SKM-1 (cell line): ENCODE measurements around the gene NCOA7.

Experiments
- DNase-seq: peaks from one replicate; lab custom pipeline; 2025; ENCODE audit not compliant: unreplicated experiment; lab: John Stamatoyannopoulos, UW

The NCOA7 gene

GRCh38 chr6:125790358-125791150 is at the start of gene NCOA7:
NCOA7 (plus strand) TSS chr6:125790960; CDS start chr6:125815355, 24,395 bp downstream.
- DNase-seq = peak; percentile 62

DNA sequence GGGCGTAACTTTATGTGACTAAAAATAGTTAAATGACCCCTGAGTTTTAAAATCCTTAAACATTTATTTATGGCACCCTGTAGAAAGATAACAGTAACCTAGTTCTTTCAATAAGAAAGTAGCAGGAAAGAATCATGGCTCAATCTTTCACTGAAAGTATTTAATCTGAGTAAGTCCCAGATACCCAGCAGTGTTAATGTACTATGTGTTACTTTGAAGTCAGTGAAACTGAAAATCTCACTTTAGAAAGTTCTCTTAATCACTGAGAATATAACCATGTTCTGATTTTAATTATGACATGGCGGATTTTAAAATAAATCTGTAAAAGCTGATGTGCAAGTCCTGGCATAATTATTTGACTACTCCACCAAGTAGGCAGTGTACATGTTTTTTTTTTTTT is 49.4 kb upstream of the NCOA7 start:
- DNase-seq = no peak

DNA sequence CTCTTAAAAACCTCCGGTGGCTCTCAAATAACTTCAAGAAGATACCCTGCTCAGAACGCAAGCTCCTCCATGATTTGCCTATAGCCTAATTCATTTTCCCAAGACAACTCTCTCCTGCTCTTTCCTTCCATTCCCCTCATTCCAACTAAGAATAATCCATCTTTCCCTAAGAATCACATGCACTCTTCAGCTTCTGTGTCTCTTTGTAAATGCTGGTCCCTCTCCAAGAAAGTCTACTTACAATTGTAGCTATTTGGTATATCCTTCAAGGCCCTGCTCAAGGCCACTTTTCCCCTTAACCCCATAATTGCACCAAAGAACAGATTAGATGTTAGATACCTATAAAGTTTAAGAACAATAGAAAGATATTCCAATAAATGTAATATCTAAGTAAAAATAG is 48.7 kb upstream of the NCOA7 start:
- DNase-seq = no peak

GRCh38 chr6:125742464-125743120 is 48.2 kb upstream of the NCOA7 start:
- DNase-seq = no peak

DNA sequence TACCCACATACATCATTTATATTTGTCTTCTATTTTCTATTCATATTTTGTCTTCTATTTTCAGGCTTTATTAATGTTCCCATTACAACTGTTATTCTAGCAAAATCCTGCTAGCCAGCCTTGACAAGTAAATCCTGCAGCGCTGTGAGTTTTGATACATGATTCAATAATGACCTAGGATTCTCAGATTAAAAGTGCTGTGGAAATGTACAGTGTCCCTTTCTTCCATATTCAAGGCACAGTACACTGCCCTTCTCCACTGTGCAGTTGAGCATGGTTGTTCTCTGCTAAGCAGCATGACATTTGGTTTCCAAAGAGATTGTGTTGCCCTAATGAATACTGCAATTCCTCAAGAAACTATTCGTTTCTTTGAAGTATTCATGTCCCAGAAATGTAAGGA is 47.2 kb upstream of the NCOA7 start:
- DNase-seq = no peak

GRCh38 chr6:125745281-125746018 is 45.3 kb upstream of the NCOA7 start:
- no peak for DNase-seq

DNA sequence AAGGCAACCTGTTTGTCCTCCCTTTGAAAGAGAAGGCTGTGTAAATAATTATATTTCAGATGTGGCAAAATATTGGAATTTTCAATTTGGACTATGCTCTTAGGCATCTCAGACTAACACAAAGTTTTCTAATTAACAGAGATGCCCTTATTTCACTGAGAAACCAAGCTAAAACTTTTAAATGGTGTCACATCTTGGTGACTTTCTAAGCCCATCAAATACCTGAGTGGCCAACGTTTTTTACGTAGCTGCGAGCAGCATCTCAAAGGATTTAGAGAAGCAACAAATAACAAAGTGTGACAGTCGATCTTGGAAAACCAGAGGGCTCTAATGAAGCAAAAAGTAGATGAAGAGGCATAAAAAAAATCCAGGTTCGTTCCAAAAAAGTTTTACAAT is 44.7 kb upstream of the NCOA7 start:
- DNase-seq = no peak

GRCh38 chr6:125746731-125747588 is 43.8 kb upstream of the NCOA7 start:
- DNase-seq = no peak

DNA sequence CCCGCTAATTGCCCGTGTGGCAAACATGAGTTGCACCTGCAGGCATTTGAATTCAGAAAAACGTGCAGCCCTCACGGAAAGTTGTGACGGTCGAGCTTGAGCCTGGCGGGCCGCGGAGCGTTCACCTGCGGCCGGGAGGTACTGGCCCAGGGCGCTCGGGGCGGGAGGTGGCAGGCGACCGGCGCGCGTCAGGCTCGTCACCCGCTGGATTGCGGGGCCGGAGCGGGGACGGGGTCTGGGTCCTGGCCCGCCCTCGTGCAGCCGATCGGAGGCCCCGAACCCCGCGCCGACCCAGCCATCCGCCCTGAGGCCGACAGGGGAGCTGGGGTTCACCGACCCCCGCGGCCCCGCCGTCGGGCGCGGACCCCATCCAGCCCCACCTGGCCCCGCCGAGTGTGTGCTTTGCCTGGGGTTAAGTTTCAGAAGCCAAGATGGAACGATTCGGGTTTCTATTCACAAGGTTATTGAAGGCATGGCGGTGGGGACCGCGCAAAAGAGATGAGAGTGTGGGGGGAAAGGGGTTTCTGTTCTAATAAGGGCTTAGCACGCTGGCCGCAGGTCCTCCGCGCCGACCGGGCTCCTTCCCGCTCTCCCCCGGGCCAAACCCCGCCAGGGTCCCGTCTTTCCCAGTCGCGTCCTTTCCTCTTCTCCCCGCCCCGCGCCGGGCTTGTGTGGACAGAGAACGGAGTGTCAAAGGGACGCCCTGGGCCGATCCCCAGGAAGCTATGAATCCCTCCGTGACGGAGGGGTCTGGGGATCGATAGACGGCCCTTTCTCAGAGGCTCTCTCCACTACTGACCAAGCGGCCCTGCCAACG is 43.0 kb upstream of the NCOA7 start:
- DNase-seq = no peak

- no peak for DNase-seq
These were observed 42.2 kb upstream of the NCOA7 start for GRCh38 chr6:125748406-125749172.

DNA sequence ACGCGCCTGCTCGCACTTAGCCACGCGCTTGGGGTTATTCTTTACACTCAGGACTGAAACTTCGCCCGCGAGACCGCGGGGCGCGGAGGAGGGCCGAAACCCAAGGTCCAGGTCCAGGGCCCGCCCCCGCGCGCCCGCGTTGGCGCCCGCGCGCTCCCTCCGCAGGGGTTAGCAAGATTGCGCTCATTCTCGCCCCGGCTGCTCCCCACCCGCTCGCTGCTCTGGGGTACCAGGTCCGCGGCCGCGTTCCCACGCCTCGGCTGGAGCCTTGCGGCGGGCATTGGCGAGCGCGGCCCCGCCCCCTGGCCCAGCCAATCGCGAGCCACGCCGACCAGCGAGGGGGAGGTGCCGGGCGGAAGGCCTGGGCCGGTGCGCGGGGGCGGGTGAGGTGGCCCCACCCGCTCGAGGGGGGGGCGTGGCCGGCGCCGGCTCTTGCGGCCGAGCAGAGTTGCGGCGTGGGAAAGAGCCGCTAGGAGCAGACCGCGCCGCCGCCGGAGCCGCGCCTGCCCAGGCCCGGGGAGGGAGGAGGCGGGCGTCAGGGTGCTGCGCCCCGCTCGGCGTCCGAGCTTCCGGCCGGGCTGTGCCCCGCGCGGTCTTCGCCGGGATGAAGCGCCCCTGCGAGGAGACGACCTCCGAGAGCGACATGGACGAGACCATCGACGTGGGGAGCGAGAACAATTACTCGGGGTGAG is 41.4 kb upstream of the NCOA7 start, which contains the start of gene HEY2:
TSS of gene HEY2 (plus strand) at position 460 of the 692 bp plus-strand sequence. CDS start at position 605, 145 bp downstream.
- DNase-seq = no peak

GRCh38 chr6:125749865-125750691 is 40.7 kb upstream of the NCOA7 start:
- no peak for DNase-seq

GRCh38 chr6:125750692-125751333 is 39.9 kb upstream of the NCOA7 start:
- no peak for DNase-seq

GRCh38 chr6:125751334-125751916 is 39.3 kb upstream of the NCOA7 start:
- no peak for DNase-seq

GRCh38 chr6:125752773-125753172 is 38.0 kb upstream of the NCOA7 start:
- no peak for DNase-seq

DNA sequence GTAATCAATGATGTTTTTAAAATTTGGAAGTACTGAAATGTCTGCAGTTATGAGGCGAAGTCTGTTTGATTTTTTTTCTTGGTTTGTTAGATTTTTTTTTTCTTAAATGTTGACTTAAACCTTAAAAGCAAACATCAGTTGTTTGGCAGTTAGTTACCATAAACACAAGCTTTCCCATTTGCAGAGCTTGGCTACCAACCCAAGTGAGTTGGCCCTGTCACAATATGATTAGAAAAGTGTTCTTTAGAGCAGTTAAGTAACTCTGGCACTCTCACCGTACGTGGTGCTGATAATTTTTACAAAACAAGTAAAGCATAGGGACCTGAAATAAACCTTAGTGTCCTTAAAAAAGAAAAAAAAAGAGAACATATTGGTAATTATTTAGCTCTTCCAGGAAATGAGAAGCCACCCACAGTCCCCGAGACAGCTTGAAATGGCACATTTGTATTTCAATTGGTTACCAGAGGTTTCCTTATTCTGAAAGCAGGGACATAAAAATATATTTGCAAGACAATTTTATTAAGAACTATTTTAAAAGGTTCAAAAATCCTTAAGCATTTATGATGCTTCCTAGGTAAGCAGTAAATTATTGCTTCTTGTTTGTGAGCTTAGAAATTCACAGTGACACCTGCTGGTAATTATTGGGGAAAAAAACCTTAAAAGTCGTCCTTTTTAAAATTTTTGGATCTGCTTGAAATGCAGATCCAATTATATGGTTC is 37.4 kb upstream of the NCOA7 start:
- no peak for DNase-seq
